Muscle layer of colon (tissue), 2 donors: ENCODE measurements around the gene TNFAIP8L1.
A peak's percentile ranks its signal among the peaks of the same experiment; 100 is the strongest.
"Not testable (repeated sequence)": the region's sequence is repeated elsewhere in the genome, so short reads cannot be mapped to it uniquely, and the experiment has no call there.

Source experiments
- H3K27ac ChIP-seq: one replicate; pipeline ENCODE4 v1.7.0; 2013; ENCODE audit warnings: low read depth, mild to moderate bottlenecking, low read length, moderate library complexity
- H3K27me3 ChIP-seq, 2 donors: one replicate each; pipeline ENCODE4 v1.7.0; 2013; ENCODE audit warnings: low read length in 2 of 2, mild to moderate bottlenecking in 2 of 2; ENCODE audit not compliant: insufficient read depth in 2 of 2, control insufficient read depth in 1 of 2
- H3K36me3 ChIP-seq: one replicate; pipeline ENCODE4 v1.7.0; 2013; ENCODE audit warnings: mild to moderate bottlenecking, low read length; ENCODE audit not compliant: insufficient read depth
- H3K4me1 ChIP-seq: one replicate; pipeline ENCODE4 v1.7.0; 2013; ENCODE audit warnings: mild to moderate bottlenecking, low read length; ENCODE audit not compliant: insufficient read depth
- H3K4me3 ChIP-seq, 2 donors: one replicate each; pipeline ENCODE4 v1.7.0; 2013; ENCODE audit warnings: low read length in 2 of 2, low read depth in 1 of 2, mild to moderate bottlenecking in 1 of 2, moderate library complexity in 1 of 2
- H3K9ac ChIP-seq: one replicate; pipeline ENCODE4 v1.7.0; 2013; ENCODE audit warnings: low read length
- H3K9me3 ChIP-seq: one replicate; pipeline ENCODE4 v1.7.0; 2013; ENCODE audit warnings: mild to moderate bottlenecking, low read length
- donor health status: abdominal sarcoma.
- donor health status: Adenocarcinoma of cecum.

TNFAIP8L1 gene

GRCh38 chr19:4638828-4639530 is at the start of gene TNFAIP8L1:
TNFAIP8L1 (plus strand) TSS chr19:4639516; CDS start chr19:4651870, 12,354 bp downstream.
- H3K4me3 ChIP-seq, result peak within 1 kb of the TSS; percentile 96 to 98
- peak within 1 kb of the TSS; percentile 95 for H3K9ac ChIP-seq
- H3K27me3 ChIP-seq, result no peaks in the 10 kb centered on the region
- H3K36me3 ChIP-seq, result no peaks in the 10 kb centered on the region
- peak within 1 kb of the TSS; percentile 91 for H3K27ac ChIP-seq
- no peaks in the 10 kb centered on the region for H3K9me3 ChIP-seq
- H3K4me1 ChIP-seq, result peaks cover 31% of the 10 kb centered on the region

GRCh38 chr19:4589579-4590410 is 49.5 kb upstream of the TNFAIP8L1 start:
- H3K4me1 ChIP-seq, result peaks cover 2% of the 10 kb centered on the region
- no peak overlapping the region for H3K9ac ChIP-seq
- peaks cover 17 to 25% of the 10 kb centered on the region in 2 donors for H3K27me3 ChIP-seq
- no peaks in the 10 kb centered on the region for H3K36me3 ChIP-seq
- H3K9me3 ChIP-seq, result no peaks in the 10 kb centered on the region
- no peak overlapping the region for H3K27ac ChIP-seq
- no peak overlapping the region for H3K4me3 ChIP-seq

GRCh38 chr19:4590559-4590958 is 48.8 kb upstream of the TNFAIP8L1 start:
- no peak overlapping the region for H3K27ac ChIP-seq
- no peaks in the 10 kb centered on the region for H3K9me3 ChIP-seq
- H3K4me1 ChIP-seq, result no peaks in the 10 kb centered on the region
- no peak overlapping the region for H3K4me3 ChIP-seq
- H3K9ac ChIP-seq, result no peak overlapping the region
- H3K27me3 ChIP-seq, result peaks cover 10 to 18% of the 10 kb centered on the region in 2 donors
- H3K36me3 ChIP-seq, result no peaks in the 10 kb centered on the region

GRCh38 chr19:4591320-4591719 is 48.0 kb upstream of the TNFAIP8L1 start:
- Histone ChIP-seq H3K9me3 (no peaks in the 10 kb centered on the region), H3K4me1 (no peaks in the 10 kb centered on the region), H3K9ac (no peak overlapping the region), H3K4me3 (no peak overlapping the region), H3K27me3 (peaks cover 6 to 10% of the 10 kb centered on the region in 2 donors), H3K27ac (no peak overlapping the region), H3K36me3 (no peaks in the 10 kb centered on the region)

- Histone ChIP-seq H3K36me3 (no peaks in the 10 kb centered on the region), H3K27ac (no peak overlapping the region), H3K9ac (no peak overlapping the region), H3K4me1 (no peaks in the 10 kb centered on the region), H3K9me3 (no peaks in the 10 kb centered on the region), H3K4me3 (no peak overlapping the region), H3K27me3 (peaks cover 5 to 18% of the 10 kb centered on the region in 2 donors)
These were observed 46.9 kb upstream of the TNFAIP8L1 start for GRCh38 chr19:4592445-4592844.

GRCh38 chr19:4593409-4593851 is 45.9 kb upstream of the TNFAIP8L1 start:
- no peaks in the 10 kb centered on the region for H3K4me1 ChIP-seq
- H3K4me3 ChIP-seq, result no peak overlapping the region
- H3K9me3 ChIP-seq, result no peaks in the 10 kb centered on the region
- H3K36me3 ChIP-seq, result no peaks in the 10 kb centered on the region
- no peak overlapping the region for H3K9ac ChIP-seq
- H3K27ac ChIP-seq, result no peak overlapping the region
- H3K27me3 ChIP-seq, result peaks cover 9 to 25% of the 10 kb centered on the region in 2 donors

GRCh38 chr19:4594201-4594600 is 45.1 kb upstream of the TNFAIP8L1 start:
- Histone ChIP-seq H3K36me3 (no peaks in the 10 kb centered on the region), H3K27me3 (peaks cover 9 to 33% of the 10 kb centered on the region in 2 donors), H3K4me1 (no peaks in the 10 kb centered on the region), H3K27ac (no peak overlapping the region), H3K9me3 (no peaks in the 10 kb centered on the region), H3K4me3 (no peak overlapping the region), H3K9ac (no peak overlapping the region)

GRCh38 chr19:4595158-4595557 is 44.2 kb upstream of the TNFAIP8L1 start:
- H3K4me1 ChIP-seq, H3K27ac ChIP-seq, H3K9me3 ChIP-seq, H3K36me3 ChIP-seq, H3K4me3 ChIP-seq, H3K9ac ChIP-seq: not testable (repeated sequence)
- peaks cover 9 to 40% of the 10 kb centered on the region in 2 donors for H3K27me3 ChIP-seq

- no peak overlapping the region for H3K27ac ChIP-seq
- H3K4me1 ChIP-seq, result no peaks in the 10 kb centered on the region
- H3K4me3 ChIP-seq, result no peak overlapping the region
- H3K9ac ChIP-seq, result no peak overlapping the region
- H3K27me3 ChIP-seq, result peaks cover 15 to 42% of the 10 kb centered on the region in 2 donors
- H3K9me3 ChIP-seq, result no peaks in the 10 kb centered on the region
- H3K36me3 ChIP-seq, result no peaks in the 10 kb centered on the region
These were observed 43.0 kb upstream of the TNFAIP8L1 start for GRCh38 chr19:4596033-4596904.

GRCh38 chr19:4597278-4597974 is 41.9 kb upstream of the TNFAIP8L1 start:
- no peaks in the 10 kb centered on the region for H3K36me3 ChIP-seq
- no peak overlapping the region for H3K4me3 ChIP-seq

More at GRCh38 chr19:4597278-4597974, 41.9 kb upstream of the TNFAIP8L1 start:
- Histone ChIP-seq H3K27me3 (peaks cover 19 to 42% of the 10 kb centered on the region in 2 donors), H3K27ac (no peak overlapping the region), H3K9ac (no peak overlapping the region), H3K4me1 (no peaks in the 10 kb centered on the region), H3K9me3 (no peaks in the 10 kb centered on the region)
